ENCODE data around the gene MACROD1. TPM values are rescaled to one million over a fixed set of nuclear protein-coding genes. Genes with fewer than 3 reads are reported as not detected.
A peak's percentile ranks its signal among the peaks of the same experiment; 100 is the strongest.

The MACROD1 gene
- total and polyA plus RNA-seq, 2 of the 13 experiments (the other 11 are each of a cell fraction or from before 2014, with no cell fraction given), result 23.1 to 34.5 TPM

DNA sequence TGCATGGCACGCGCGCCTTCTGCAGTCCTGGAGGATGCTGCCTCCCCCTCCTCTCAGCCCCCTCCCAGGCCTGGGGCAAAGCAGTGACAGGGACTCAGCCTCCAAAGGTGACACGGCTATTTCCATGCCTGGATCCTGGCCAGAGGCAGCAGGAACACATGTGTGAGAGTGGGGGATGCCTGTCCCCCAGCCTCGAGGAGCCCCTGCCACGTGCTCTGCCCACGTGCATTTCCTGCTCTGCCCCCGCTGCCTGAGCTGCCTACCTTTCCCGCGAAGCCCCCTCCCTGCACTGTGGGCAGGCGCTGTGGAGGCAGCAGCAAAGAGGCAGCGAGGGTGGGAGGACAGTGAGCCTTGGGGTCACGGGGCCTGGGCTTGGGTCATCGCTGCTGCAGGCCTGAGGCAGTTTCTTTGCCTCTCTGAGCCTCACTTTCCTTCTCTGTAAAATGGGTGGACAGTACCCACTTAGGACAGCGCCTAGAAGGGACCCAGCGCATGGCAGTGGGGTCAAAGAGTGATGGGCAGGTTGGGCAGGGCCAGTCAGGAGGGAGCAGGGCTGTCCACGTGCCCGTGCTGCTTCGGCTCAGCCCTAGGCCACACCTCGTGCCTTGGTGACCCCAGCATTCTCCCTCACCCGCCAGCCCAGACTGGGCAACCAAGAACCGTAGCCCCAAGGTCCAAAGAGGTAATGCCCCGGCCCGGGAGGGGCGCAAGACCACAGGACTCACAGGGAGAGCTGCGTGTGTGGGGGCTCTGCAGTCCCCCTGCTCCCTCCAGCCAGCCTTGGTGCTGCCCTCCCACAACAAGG lies 81.6 kb downstream of the MACROD1 start (continued):
- TF ChIP-seq, protein P1, sequence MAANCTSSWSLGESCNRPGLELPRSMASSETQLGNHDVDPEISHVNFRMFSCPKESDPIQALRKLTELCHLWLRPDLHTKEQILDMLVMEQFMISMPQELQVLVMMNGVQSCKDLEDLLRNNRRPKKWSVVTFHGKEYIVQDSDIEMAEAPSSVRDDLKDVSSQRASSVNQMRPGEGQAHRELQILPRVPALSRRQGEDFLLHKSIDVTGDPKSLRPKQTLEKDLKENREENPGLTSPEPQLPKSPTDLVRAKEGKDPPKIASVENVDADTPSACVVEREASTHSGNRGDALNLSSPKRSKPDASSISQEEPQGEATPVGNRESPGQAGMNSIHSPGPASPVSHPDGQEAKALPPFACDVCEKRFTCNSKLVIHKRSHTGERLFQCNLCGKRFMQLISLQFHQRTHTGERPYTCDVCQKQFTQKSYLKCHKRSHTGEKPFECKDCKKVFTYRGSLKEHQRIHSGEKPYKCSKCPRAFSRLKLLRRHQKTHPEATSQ (CRISPR knock-in tag; IDR thresholded peaks at IDR 0.05; ENCODE audit: borderline replicate concordance), result no peak
- TF ChIP-seq ZNF629 (CRISPR knock-in tag; conservative IDR thresholded peaks at IDR 0.05) (peak; percentile 61), ZMYM4 (CRISPR knock-in tag; IDR thresholded peaks at IDR 0.05) (0 out of 2 replicates have a peak, but pooled peaks have one; percentile 10), ZSCAN21 (CRISPR knock-in tag; IDR thresholded peaks at IDR 0.05; ENCODE audit: borderline replicate concordance) (0 out of 2 replicates have a peak, but pooled peaks have one; percentile 29), HOXA7 (CRISPR knock-in tag; IDR thresholded peaks at IDR 0.05) (no peak)

DNA sequence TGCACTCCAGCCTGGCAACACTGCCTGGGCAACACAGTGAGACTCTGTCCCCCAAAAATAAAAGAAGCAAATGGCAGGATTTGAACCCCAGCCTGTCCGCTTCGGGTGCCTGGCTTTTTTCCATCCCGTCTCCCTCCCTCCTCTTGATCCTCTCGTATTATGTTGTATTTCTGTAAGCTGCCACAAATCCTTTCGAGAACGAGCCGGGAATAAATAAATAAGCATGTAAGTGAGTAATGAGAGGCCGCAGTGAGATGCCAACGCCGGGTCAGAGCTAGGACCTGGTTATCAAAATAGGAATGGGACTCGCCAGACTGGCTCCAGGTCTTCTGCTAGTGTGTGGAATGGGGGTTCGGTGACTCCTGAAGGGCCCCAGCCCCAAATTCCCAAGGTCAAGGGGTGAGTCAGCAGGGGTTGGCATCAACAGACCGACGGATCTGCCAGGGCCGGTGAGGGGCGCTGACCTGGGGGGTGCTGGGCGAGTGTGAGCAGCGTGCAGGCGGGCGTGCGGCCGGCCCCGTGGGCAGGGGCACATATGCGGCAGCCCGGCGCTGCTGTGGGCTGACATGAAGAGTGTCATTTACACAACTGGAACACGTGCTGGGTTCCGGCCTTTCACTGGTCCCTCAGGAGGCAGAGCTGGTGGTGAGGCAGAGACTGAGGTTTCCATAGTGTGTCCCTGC lies 82.4 kb downstream of the MACROD1 start:
- no peak overlapping the region for H3K4me2 ChIP-seq (ENCODE audit: low read depth, low read length)
- FAIRE-seq (no peak), ATAC-seq (no peak), DNase-seq (ENCODE audit: low spot score) (no peak)
- no TSS peak for BruUV-seq (replicated peaks)
- no peaks in the 10 kb centered on the region for H3K36me3 ChIP-seq (replicated peaks in 1 of 2; ENCODE audit: control insufficient read depth in 1 of 2, insufficient read depth in 2 of 2, low read length in 2 of 2)
- intact Hi-C loops (cut with micrococcal nuclease; ENCODE audit: unreplicated experiment) (no loop called here), in situ Hi-C loops (cut with HindIII; ENCODE audit: extremely low pct_ligation_motif_present, low pct_unique_long_range_greater_than_20kb) (no loop called here)
- no peak overlapping the region for H3K4me3 ChIP-seq (replicated peaks in 1 of 3; ENCODE audit: insufficient read depth in 1 of 3, low read depth in 2 of 3, low read length in 3 of 3)
- H3K79me2 ChIP-seq (ENCODE audit: insufficient read depth, low read length), result no peaks in the 10 kb centered on the region
- CTCF ChIA-PET (ENCODE audit: low intra/inter-chr PET ratio, low total read pairs), result no interaction called here
- peaks cover 3% of the 10 kb centered on the region; the same call in 1 of the 2 replicates for H4K20me1 ChIP-seq (ENCODE audit: insufficient read depth, low read length)
- POLR2A ChIA-PET, result no interaction called here
- H3K9ac ChIP-seq (ENCODE audit: insufficient read depth, low read depth, low read length), result no peak overlapping the region
- 96% methylated on average over 24 of the region's 28 CpGs for WGBS (ENCODE audit: low lambda C conversion rate)
- H3K27ac ChIP-seq (ENCODE audit: extremely low read length, insufficient read depth, low read length), result no peak overlapping the region
- no peak overlapping the region for H2AFZ ChIP-seq (ENCODE audit: low read length)
- H3K27me3 ChIP-seq (ENCODE audit: control insufficient read depth in 1 of 2, insufficient read depth in 2 of 2, low read length in 2 of 2), result no peaks in the 10 kb centered on the region; a peak in 1 of 5 replicates
- TF ChIP-seq ZNF7 (CRISPR knock-in tag; IDR thresholded peaks at IDR 0.05) (no peak), ARHGAP35 (CRISPR knock-in tag; IDR thresholded peaks at IDR 0.05; ENCODE audit: borderline replicate concordance) (no peak)
- TF ChIP-seq, protein P2, sequence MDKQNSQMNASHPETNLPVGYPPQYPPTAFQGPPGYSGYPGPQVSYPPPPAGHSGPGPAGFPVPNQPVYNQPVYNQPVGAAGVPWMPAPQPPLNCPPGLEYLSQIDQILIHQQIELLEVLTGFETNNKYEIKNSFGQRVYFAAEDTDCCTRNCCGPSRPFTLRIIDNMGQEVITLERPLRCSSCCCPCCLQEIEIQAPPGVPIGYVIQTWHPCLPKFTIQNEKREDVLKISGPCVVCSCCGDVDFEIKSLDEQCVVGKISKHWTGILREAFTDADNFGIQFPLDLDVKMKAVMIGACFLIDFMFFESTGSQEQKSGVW (CRISPR knock-in tag; IDR thresholded peaks at IDR 0.05; ENCODE audit: borderline replicate concordance), result no peak
- H3K4me1 ChIP-seq (ENCODE audit: insufficient read depth, low read length), result peaks cover 27% of the 10 kb centered on the region
- no peaks in the 10 kb centered on the region for H3K9me3 ChIP-seq (ENCODE audit: low read length)

Measured in HepG2 (cell line).